ENCODE results near the gene USH1C.

DNA sequence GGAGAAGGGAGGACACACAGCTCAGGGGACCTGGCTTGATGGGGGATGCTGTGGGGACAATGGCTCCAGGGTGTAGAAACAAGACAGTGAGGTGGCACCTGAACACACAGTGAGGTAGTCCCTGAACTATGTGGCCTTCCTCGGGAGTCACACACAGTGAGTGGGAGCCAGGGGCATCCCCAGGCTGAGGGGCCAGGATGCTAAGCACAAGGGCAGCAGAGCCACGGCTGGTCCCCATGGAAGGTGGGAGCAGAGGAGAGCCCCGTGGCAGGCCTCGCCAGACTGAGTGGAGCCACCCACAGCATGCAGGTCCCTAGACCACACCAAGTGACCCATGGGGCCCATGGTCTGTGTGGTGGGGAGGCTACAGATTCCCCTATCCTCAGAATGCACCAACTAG is 41.6 kb downstream of the USH1C start:
- no peak for TF ChIP-seq OSR1 (CRISPR knock-in tag; IDR thresholded peaks at IDR 0.05)
- TF ChIP-seq, protein P1, sequence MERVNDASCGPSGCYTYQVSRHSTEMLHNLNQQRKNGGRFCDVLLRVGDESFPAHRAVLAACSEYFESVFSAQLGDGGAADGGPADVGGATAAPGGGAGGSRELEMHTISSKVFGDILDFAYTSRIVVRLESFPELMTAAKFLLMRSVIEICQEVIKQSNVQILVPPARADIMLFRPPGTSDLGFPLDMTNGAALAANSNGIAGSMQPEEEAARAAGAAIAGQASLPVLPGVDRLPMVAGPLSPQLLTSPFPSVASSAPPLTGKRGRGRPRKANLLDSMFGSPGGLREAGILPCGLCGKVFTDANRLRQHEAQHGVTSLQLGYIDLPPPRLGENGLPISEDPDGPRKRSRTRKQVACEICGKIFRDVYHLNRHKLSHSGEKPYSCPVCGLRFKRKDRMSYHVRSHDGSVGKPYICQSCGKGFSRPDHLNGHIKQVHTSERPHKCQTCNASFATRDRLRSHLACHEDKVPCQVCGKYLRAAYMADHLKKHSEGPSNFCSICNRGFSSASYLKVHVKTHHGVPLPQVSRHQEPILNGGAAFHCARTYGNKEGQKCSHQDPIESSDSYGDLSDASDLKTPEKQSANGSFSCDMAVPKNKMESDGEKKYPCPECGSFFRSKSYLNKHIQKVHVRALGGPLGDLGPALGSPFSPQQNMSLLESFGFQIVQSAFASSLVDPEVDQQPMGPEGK (CRISPR knock-in tag; IDR thresholded peaks at IDR 0.05; ENCODE audit: borderline replicate concordance) = no peak
- no peak for TF ChIP-seq SNAI2 (CRISPR knock-in tag; IDR thresholded peaks at IDR 0.05)
- no peak for TF ChIP-seq PPARA (CRISPR knock-in tag; IDR thresholded peaks at IDR 0.05; ENCODE audit: borderline replicate concordance)
- TF ChIP-seq ZNF565 (CRISPR knock-in tag; conservative IDR thresholded peaks at IDR 0.05; ENCODE audit: low read depth) = no peak
- TF ChIP-seq ARNTL (CRISPR knock-in tag; IDR thresholded peaks at IDR 0.05; ENCODE audit: borderline replicate concordance, low read depth) = no peak
- TF ChIP-seq ZFP3 (CRISPR knock-in tag; IDR thresholded peaks at IDR 0.05) = no peak
- no peak for TF ChIP-seq ZNF8 (CRISPR knock-in tag; IDR thresholded peaks at IDR 0.05)
- TF ChIP-seq, protein P2, sequence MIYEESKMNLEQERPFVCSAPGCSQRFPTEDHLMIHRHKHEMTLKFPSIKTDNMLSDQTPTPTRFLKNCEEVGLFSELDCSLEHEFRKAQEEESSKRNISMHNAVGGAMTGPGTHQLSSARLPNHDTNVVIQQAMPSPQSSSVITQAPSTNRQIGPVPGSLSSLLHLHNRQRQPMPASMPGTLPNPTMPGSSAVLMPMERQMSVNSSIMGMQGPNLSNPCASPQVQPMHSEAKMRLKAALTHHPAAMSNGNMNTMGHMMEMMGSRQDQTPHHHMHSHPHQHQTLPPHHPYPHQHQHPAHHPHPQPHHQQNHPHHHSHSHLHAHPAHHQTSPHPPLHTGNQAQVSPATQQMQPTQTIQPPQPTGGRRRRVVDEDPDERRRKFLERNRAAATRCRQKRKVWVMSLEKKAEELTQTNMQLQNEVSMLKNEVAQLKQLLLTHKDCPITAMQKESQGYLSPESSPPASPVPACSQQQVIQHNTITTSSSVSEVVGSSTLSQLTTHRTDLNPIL (CRISPR knock-in tag; IDR thresholded peaks at IDR 0.05; ENCODE audit: low read depth) = no peak
- no peak for TF ChIP-seq RARB (CRISPR knock-in tag; IDR thresholded peaks at IDR 0.05)

Measured in SK-N-SH treated with all-trans-retinoic acid at 6 μM for 48 hours (cell line).